Fibroblast of lung (primary cell): ENCODE data around the gene ENO4. TPM values are rescaled to one million over a fixed set of nuclear protein-coding genes. Genes with fewer than 3 reads are reported as not detected.
A peak's percentile ranks its signal among the peaks of the same experiment; 100 is the strongest.

Experiments
- DNase-seq, 2 donors: peaks; one replicate each; pipeline versions ENCODE4 v3.0.0 to v3.0.0-alpha.2; 2010; ENCODE audit warnings: low read depth in 2 of 2
- H2AFZ ChIP-seq: 2 replicates; pipeline ENCODE4 v1.5.1; 2012; ENCODE audit warnings: low read length, control low read depth, inconsistent platforms
- H3K27ac ChIP-seq: 2 replicates; pipeline ENCODE4 v1.5.1; 2011; ENCODE audit warnings: low read length, control low read depth; ENCODE audit not compliant: insufficient read depth
- H3K27me3 ChIP-seq: 2 replicates; pipeline ENCODE4 v1.5.1; 2011; ENCODE audit warnings: mild to moderate bottlenecking, low read length; ENCODE audit not compliant: control insufficient read depth, insufficient read depth
- H3K36me3 ChIP-seq: 2 replicates; pipeline ENCODE4 v1.5.1; 2011; ENCODE audit warnings: low read length; ENCODE audit not compliant: control insufficient read depth, insufficient read depth
- H3K4me1 ChIP-seq: 2 replicates; pipeline ENCODE4 v1.5.1; 2011; ENCODE audit warnings: low read length; ENCODE audit not compliant: control insufficient read depth, insufficient read depth; ENCODE audit errors: extremely low read depth
- H3K4me2 ChIP-seq: 2 replicates; pipeline ENCODE4 v1.5.1; 2011; ENCODE audit warnings: low read length, control low read depth; ENCODE audit not compliant: insufficient read depth; ENCODE audit errors: extremely low read depth
- H3K4me3 ChIP-seq, 4 experiments: fragments of 200-600 bp in 1 of 4; sonication (generic) in 1 of 4; replicated peaks in 1 of 4; 2 replicates each; pipeline ENCODE4 v1.5.1; 2011 to 2016; ENCODE audit warnings: low read length in 4 of 4, low read depth in 3 of 4, mild to moderate bottlenecking in 3 of 4, control low read depth in 2 of 4, inconsistent platforms in 1 of 4, mixed read lengths in 1 of 4; ENCODE audit not compliant: insufficient read depth in 1 of 4; ENCODE audit errors: control extremely low read depth in 1 of 4
- H3K79me2 ChIP-seq: 2 replicates; pipeline ENCODE4 v1.5.1; 2012; ENCODE audit warnings: mild to moderate bottlenecking, low read length, inconsistent platforms; ENCODE audit not compliant: control insufficient read depth, insufficient read depth
- H3K9ac ChIP-seq: 2 replicates; pipeline ENCODE4 v1.5.1; 2011; ENCODE audit warnings: mild to moderate bottlenecking, low read length, control low read depth; ENCODE audit not compliant: insufficient read depth
- H3K9me3 ChIP-seq: 2 replicates; pipeline ENCODE4 v1.5.1; 2012; ENCODE audit warnings: low read depth, low read length; ENCODE audit not compliant: control insufficient read depth, insufficient read depth
- H4K20me1 ChIP-seq: 2 replicates; pipeline ENCODE4 v1.5.1; 2011; ENCODE audit warnings: low read length; ENCODE audit not compliant: control insufficient read depth, insufficient read depth; ENCODE audit errors: extremely low read depth
- EZH2 ChIP-seq: IDR thresholded peaks from 2 replicates; pipeline ENCODE4 v1.5.1; 2012; ENCODE audit warnings: low read length, control low read depth, mild to moderate bottlenecking; ENCODE audit errors: missing control alignments
- polyA plus RNA-seq, 2 donors: library from polyadenylated mRNA; depleted of rRNA in 1 of 2; stranded (reverse) in 1 of 2; unstranded in 1 of 2; fragments of >200 nt; gene quantifications; 2 replicates each; pipeline ENCODE4 v1.2.1, GENCODE V29; 2011 to 2012; ENCODE audit warnings: missing spikeins in 1 of 2
- total RNA-seq: library from RNA; depleted of rRNA; stranded (reverse); fragments of >200 nt; gene quantifications from 2 replicates; pipeline ENCODE4 v1.2.1, GENCODE V29; 2014
- TF ChIP-seq, protein P1 (sequence below), 2 donors: IDR thresholded peaks in 1 of 2; conservative IDR thresholded peaks in 1 of 2; 1 replicate in 1 of 2; 2 replicates in 1 of 2; pipeline ENCODE4 v1.5.1; 2011 to 2012; ENCODE audit warnings: low read length in 2 of 2, control low read depth in 1 of 2, inconsistent platforms in 1 of 2, low read depth in 1 of 2, mild to moderate bottlenecking in 1 of 2

The ENO4 gene
- total and polyA plus RNA-seq, 2 donors (not counting 1 experiment from before 2014, with no cell fraction given) = 0.05 to 0.66 TPM

- Histone ChIP-seq H3K4me3 (no peak overlapping the region), H3K27me3 (no peaks in the 10 kb centered on the region), H4K20me1 (no peaks in the 10 kb centered on the region), H3K9me3 (no peaks in the 10 kb centered on the region), H3K4me2 (no peak overlapping the region), H2AFZ (no peak overlapping the region), H3K79me2 (no peaks in the 10 kb centered on the region), H3K36me3 (no peaks in the 10 kb centered on the region), H3K9ac (no peak overlapping the region), H3K4me1 (no peaks in the 10 kb centered on the region), H3K27ac (no peak overlapping the region)
- no peak for DNase-seq
- no peak for TF ChIP-seq EZH2
- TF ChIP-seq, protein P1, sequence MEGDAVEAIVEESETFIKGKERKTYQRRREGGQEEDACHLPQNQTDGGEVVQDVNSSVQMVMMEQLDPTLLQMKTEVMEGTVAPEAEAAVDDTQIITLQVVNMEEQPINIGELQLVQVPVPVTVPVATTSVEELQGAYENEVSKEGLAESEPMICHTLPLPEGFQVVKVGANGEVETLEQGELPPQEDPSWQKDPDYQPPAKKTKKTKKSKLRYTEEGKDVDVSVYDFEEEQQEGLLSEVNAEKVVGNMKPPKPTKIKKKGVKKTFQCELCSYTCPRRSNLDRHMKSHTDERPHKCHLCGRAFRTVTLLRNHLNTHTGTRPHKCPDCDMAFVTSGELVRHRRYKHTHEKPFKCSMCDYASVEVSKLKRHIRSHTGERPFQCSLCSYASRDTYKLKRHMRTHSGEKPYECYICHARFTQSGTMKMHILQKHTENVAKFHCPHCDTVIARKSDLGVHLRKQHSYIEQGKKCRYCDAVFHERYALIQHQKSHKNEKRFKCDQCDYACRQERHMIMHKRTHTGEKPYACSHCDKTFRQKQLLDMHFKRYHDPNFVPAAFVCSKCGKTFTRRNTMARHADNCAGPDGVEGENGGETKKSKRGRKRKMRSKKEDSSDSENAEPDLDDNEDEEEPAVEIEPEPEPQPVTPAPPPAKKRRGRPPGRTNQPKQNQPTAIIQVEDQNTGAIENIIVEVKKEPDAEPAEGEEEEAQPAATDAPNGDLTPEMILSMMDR (conservative IDR thresholded peaks at IDR 0.05 in 1 of 2, IDR thresholded peaks at IDR 0.05 in 1 of 2; ENCODE audit: low read depth in 1 of 2, low read length in 2 of 2) = no peak
These were observed 38.4 kb upstream of the ENO4 start for GRCh38 chr10:116810895-116811294.

DNA sequence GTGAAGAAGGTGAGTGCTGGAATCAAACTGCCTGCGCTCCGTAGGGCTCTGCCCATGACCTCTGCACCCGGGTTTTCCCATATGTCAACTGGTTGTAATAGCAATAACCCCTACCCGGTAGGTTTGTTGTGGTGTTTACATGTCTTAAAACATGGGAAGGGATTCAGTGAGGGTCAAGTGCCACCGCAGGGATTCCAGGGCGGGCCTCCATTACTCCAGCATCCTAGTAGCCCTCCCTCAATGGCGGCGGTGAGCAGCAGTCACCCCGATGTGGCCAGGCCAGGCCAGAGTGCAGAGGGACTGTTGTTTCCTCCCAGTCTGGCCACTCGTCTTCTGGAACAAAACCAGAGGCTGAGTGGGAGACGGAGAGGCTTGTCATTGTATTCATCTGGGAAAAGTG lies 37.6 kb upstream of the ENO4 start:
- H3K4me1 ChIP-seq = no peaks in the 10 kb centered on the region
- H3K4me3 ChIP-seq = no peak overlapping the region
- no peaks in the 10 kb centered on the region for H3K36me3 ChIP-seq
- no peaks in the 10 kb centered on the region for H3K27me3 ChIP-seq
- H3K27ac ChIP-seq = no peak overlapping the region
- TF ChIP-seq EZH2 = no peak
- TF ChIP-seq, protein P1 (conservative IDR thresholded peaks at IDR 0.05 in 1 of 2, IDR thresholded peaks at IDR 0.05 in 1 of 2; ENCODE audit: low read depth in 1 of 2, low read length in 2 of 2) = no peak
- H3K9ac ChIP-seq = no peak overlapping the region
- no peak overlapping the region for H3K4me2 ChIP-seq
- no peak overlapping the region for H2AFZ ChIP-seq
- no peaks in the 10 kb centered on the region for H3K79me2 ChIP-seq
- H4K20me1 ChIP-seq = no peaks in the 10 kb centered on the region
- H3K9me3 ChIP-seq = no peaks in the 10 kb centered on the region
- DNase-seq = no peak

GRCh38 chr10:116815641-116816415 lies 33.5 kb upstream of the ENO4 start:
- Histone ChIP-seq H3K36me3 (no peaks in the 10 kb centered on the region), H3K4me2 (no peak overlapping the region), H3K4me1 (no peaks in the 10 kb centered on the region), H3K27ac (no peak overlapping the region), H3K9ac (no peak overlapping the region), H3K27me3 (no peaks in the 10 kb centered on the region), H3K79me2 (no peaks in the 10 kb centered on the region), H2AFZ (no peak overlapping the region), H3K9me3 (no peaks in the 10 kb centered on the region), H4K20me1 (no peaks in the 10 kb centered on the region), H3K4me3 (no peak overlapping the region)
- DNase-seq = peak in 1 of 2 donors; percentile 85
- TF ChIP-seq, protein P1 (conservative IDR thresholded peaks at IDR 0.05 in 1 of 2, IDR thresholded peaks at IDR 0.05 in 1 of 2; ENCODE audit: low read depth in 1 of 2, low read length in 2 of 2) = no peak
- TF ChIP-seq EZH2 = no peak
